HEK293T (cell line): ENCODE measurements around the gene CTNNAL1.
A peak's percentile ranks its signal among the peaks of the same experiment; 100 is the strongest.
"Not testable (repeated sequence)": the region's sequence is repeated elsewhere in the genome, so short reads cannot be mapped to it uniquely, and the experiment has no call there.

Source experiments
- CTCF ChIA-PET: fragments of 350-600 bp; formaldehyde crosslinking; extraction: SDS; loops from one replicate; lab custom pipeline; 2021; ENCODE audit warnings: antibody characterized with exemption, inconsistent platforms; lab: Yijun Ruan, JAX
- POLR2A ChIA-PET: fragments of 350-600 bp; formaldehyde crosslinking; extraction: SDS; loops from one replicate; lab custom pipeline; 2020; ENCODE audit warnings: antibody characterized with exemption, inconsistent platforms; lab: Yijun Ruan, JAX
- DNase-seq: peaks from one replicate; pipeline ENCODE4 v3.0.0; 2012; ENCODE audit warnings: mixed read lengths; ENCODE audit errors: extremely low spot score
- ARNT ChIP-seq: fragments of 450-650 bp; IDR thresholded peaks from 2 replicates; pipeline ENCODE4 v1.6.1; 2017; ENCODE audit warnings: mild to moderate bottlenecking
- BHLHE40 ChIP-seq: fragments of 450-650 bp; IDR thresholded peaks from 2 replicates; pipeline ENCODE4 v1.6.1; 2016; ENCODE audit warnings: mild to moderate bottlenecking, moderate library complexity, borderline replicate concordance
- CTBP1 ChIP-seq: fragments of 450-650 bp; IDR thresholded peaks from 2 replicates; pipeline ENCODE4 v1.6.1; 2016; ENCODE audit warnings: borderline replicate concordance
- ELF4 ChIP-seq: fragments of 450-650 bp; IDR thresholded peaks from 2 replicates; pipeline ENCODE4 v1.6.1; 2017; ENCODE audit warnings: antibody characterized with exemption
- FOXA1 ChIP-seq: fragments of 450-650 bp; IDR thresholded peaks from 2 replicates; pipeline ENCODE4 v1.6.1; 2016; ENCODE audit warnings: mild to moderate bottlenecking
- FOXK2 ChIP-seq: fragments of 450-650 bp; IDR thresholded peaks from 2 replicates; pipeline ENCODE4 v1.6.1; 2016; ENCODE audit warnings: mild to moderate bottlenecking
- FOXM1 ChIP-seq: fragments of 450-650 bp; IDR thresholded peaks from 2 replicates; pipeline ENCODE4 v1.6.1; 2017; ENCODE audit warnings: mild to moderate bottlenecking, borderline replicate concordance
- HDGF ChIP-seq: fragments of 450-650 bp; IDR thresholded peaks from 2 replicates; pipeline ENCODE4 v1.6.1; 2017; ENCODE audit warnings: antibody characterized with exemption, borderline replicate concordance
- L3MBTL2 ChIP-seq: fragments of 450-650 bp; conservative IDR thresholded peaks from 2 replicates; pipeline ENCODE4 v1.6.1; 2016; ENCODE audit warnings: mild to moderate bottlenecking
- LEF1 ChIP-seq: fragments of 450-650 bp; IDR thresholded peaks from 2 replicates; pipeline ENCODE4 v1.6.1; 2017; ENCODE audit warnings: mild to moderate bottlenecking, borderline replicate concordance
- NFRKB ChIP-seq: fragments of 450-650 bp; IDR thresholded peaks from 2 replicates; pipeline ENCODE4 v1.6.1; 2016; ENCODE audit warnings: mild to moderate bottlenecking, moderate library complexity
- SP1 ChIP-seq: fragments of 450-650 bp; IDR thresholded peaks from 2 replicates; pipeline ENCODE4 v1.6.1; 2017
- SUZ12 ChIP-seq: fragments of 450-650 bp; IDR thresholded peaks from 2 replicates; pipeline ENCODE4 v1.6.1; 2016; ENCODE audit warnings: mild to moderate bottlenecking
- TARDBP ChIP-seq: fragments of 450-650 bp; IDR thresholded peaks from 2 replicates; pipeline ENCODE4 v1.6.1; 2016
- ZNF384 ChIP-seq: fragments of 450-650 bp; IDR thresholded peaks from 2 replicates; pipeline ENCODE4 v1.6.1; 2016
- TF ChIP-seq, protein P1 (sequence below): fragments of 450-650 bp; IDR thresholded peaks from 2 replicates; pipeline ENCODE4 v1.6.1; 2016

The CTNNAL1 gene, protein sequence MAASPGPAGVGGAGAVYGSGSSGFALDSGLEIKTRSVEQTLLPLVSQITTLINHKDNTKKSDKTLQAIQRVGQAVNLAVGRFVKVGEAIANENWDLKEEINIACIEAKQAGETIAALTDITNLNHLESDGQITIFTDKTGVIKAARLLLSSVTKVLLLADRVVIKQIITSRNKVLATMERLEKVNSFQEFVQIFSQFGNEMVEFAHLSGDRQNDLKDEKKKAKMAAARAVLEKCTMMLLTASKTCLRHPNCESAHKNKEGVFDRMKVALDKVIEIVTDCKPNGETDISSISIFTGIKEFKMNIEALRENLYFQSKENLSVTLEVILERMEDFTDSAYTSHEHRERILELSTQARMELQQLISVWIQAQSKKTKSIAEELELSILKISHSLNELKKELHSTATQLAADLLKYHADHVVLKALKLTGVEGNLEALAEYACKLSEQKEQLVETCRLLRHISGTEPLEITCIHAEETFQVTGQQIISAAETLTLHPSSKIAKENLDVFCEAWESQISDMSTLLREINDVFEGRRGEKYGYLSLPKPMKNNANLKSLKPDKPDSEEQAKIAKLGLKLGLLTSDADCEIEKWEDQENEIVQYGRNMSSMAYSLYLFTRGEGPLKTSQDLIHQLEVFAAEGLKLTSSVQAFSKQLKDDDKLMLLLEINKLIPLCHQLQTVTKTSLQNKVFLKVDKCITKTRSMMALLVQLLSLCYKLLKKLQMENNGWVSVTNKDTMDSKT

DNA sequence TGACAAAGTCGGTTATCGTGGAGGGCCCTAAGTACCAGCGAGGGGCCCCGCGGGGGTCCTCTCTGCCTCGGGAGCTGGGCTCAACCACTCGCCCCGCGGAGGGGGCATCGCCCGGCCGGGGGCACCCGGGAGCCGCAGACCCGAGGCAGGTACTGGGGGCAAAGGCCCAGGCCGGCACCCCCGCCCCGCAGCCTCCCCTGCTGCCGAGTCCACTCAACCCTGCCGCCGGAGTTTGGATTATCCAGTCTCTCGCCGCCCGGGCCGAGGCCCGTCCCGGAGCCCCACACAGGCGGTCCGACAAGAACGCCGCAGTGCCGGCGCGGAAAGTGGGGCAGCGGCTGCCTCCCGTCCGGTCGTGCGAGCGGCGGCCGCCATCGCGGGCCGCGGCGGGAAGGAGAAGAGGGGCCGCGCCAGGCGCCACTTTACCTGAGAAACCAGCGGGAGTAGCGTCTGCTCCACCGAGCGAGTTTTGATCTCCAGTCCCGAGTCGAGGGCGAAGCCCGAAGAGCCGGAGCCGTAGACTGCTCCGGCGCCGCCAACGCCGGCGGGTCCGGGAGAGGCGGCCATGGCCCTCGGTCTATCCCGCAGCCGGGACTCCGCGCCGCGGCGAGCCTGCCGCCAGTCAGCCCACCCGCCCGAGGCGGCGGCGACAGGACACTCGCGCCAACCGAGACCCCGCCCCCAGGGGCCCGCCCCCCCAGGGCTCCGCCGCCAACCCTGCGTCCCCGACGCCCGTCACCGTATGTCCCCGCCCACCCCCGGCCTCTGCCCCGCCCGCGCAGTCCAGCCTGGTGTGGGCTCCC lies at the start of gene CTNNAL1:
Gene CTNNAL1 (minus strand): TSS at position 624 of the 803 bp plus-strand sequence. CDS start 57 bp downstream, at position 567.
- DNase-seq, result peak; percentile 97
- TF ChIP-seq ELF4 (no peak), CTBP1 (no peak), L3MBTL2 (no peak), FOXM1 (no peak), BHLHE40 (no peak), SUZ12 (no peak), ZNF384 (no peak), SP1 (no peak), NFRKB (no peak), LEF1 (no peak), ARNT (no peak)
- TF ChIP-seq, protein P1, sequence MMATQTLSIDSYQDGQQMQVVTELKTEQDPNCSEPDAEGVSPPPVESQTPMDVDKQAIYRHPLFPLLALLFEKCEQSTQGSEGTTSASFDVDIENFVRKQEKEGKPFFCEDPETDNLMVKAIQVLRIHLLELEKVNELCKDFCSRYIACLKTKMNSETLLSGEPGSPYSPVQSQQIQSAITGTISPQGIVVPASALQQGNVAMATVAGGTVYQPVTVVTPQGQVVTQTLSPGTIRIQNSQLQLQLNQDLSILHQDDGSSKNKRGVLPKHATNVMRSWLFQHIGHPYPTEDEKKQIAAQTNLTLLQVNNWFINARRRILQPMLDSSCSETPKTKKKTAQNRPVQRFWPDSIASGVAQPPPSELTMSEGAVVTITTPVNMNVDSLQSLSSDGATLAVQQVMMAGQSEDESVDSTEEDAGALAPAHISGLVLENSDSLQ, result no peak
- ChIA-PET CTCF (no interaction called here), POLR2A (no interaction called here)

DNA sequence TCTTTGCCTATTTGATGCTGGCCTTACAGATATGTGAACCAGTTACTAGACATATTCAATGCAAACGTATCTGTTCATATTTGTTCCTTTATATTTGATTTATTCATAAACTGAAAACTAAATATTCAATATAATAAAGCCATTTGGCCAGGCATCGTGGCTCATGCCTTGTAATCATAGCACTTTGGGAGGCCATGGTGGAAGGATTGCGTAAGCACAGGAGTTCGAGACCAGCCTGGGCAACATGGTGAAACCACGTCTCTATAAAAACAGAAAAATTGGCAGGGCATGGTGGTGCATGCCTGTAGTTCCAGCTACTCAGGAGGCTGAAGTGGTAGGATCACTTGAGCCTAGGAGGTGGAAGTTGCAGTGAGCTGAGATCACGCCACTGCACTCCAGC lies 49.2 kb upstream of the CTNNAL1 start:
- POLR2A ChIA-PET, result no interaction called here
- no peak for TF ChIP-seq BHLHE40
- no peak for TF ChIP-seq CTBP1
- no peak for TF ChIP-seq L3MBTL2
- no peak for TF ChIP-seq FOXK2
- TF ChIP-seq ELF4, result no peak
- TF ChIP-seq ARNT, result no peak
- TF ChIP-seq LEF1, result no peak
- no peak for TF ChIP-seq FOXA1
- no peak for TF ChIP-seq NFRKB
- TF ChIP-seq, protein P1, result no peak
- no peak for TF ChIP-seq TARDBP
- TF ChIP-seq FOXM1, result no peak
- TF ChIP-seq SP1, result no peak
- no peak for TF ChIP-seq HDGF
- no peak for TF ChIP-seq ZNF384
- no peak for TF ChIP-seq SUZ12
- CTCF ChIA-PET, result no interaction called here
- no peak for DNase-seq

DNA sequence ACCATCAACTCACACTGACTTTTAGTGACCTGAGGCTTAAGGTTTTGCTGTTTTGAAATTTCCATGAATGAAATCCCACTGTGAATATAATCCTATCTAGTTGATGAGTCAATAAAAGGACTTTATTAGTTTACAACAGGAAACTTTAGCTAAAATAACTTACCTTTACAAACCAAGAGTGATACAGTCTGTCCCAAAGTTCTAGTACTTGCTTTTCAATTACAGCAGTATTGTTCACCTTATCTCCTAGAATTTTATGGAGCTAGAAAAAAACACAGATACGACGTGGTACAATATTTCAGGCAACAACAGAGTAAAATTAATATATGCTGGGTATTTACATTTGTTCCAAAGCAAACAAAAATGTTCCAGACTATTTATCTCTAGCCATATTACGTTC lies 46.9 kb upstream of the CTNNAL1 start:
- ChIA-PET CTCF (no interaction called here), POLR2A (no interaction called here)
- no peak for TF ChIP-seq TARDBP
- DNase-seq, result no peak

DNA sequence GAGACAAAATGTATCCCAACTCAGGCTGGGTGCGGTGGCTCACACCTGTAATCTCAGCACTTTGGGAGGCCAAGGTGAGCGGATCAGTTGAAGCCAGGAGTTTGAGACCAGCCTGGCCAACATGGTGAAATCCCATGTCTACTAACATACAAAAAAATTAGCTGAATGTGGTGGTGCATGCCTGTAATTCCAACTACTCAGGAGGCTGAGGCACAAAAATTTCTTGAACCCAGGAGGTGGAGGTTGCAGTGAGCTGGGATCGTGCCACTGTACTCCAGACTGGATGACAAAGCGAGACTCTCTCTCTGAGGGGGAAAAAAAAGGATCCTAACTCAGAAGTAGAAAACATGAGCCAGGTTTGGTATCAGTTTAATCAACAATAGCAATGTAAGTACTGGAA lies 39.8 kb upstream of the CTNNAL1 start:
- CTCF ChIA-PET, POLR2A ChIA-PET, DNase-seq: not testable (repeated sequence)

DNA sequence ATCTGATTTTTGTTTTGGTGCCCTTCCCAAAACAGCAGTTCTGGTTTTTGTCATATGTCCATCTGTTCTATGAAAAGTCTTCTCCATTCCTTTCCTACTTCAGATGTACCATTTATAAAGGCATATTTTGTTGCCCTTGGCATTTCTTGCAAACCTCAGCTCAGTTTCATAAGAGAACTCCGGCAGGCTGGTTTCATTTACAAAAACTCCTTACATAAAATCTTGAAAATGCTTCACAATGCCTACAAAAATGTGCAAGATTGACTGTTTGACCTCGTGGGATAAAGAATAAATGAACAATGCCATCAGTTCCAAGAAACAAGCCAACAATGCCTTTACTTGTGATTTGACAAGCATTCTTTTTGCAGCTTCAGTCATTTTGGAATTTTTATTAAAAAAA lies 39.1 kb upstream of the CTNNAL1 start:
- no peak for DNase-seq
- CTCF ChIA-PET, result no interaction called here
- POLR2A ChIA-PET, result no interaction called here
- no peak for TF ChIP-seq FOXA1
- TF ChIP-seq SP1, result no peak
- no peak for TF ChIP-seq FOXK2
- TF ChIP-seq TARDBP, result no peak
- no peak for TF ChIP-seq HDGF
- TF ChIP-seq BHLHE40, result no peak
- no peak for TF ChIP-seq FOXM1
- TF ChIP-seq, protein P1, result no peak
- no peak for TF ChIP-seq CTBP1
- no peak for TF ChIP-seq SUZ12
- TF ChIP-seq ARNT, result no peak
- TF ChIP-seq NFRKB, result no peak

DNA sequence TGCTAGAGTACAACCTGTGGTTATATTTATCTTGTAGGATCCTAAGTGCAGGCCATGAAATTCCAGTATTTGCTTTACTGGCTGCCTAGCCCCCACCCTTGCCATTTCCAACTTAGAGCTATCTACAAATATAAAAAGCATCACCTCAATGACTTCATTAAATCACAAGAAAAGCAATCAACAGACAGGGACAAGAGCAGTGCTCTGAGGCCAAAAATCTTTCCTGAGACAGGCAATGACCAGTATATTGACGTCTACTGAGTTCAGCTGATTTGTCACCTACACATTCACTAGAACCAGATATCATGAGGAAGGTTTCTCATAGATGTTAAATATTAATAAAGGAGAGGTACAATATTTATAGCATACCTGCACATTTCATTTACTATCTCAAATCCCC lies 38.4 kb upstream of the CTNNAL1 start:
- ChIA-PET CTCF (no interaction called here), POLR2A (no interaction called here)
- no peak for TF ChIP-seq HDGF
- no peak for TF ChIP-seq TARDBP
- TF ChIP-seq FOXM1, result no peak
- no peak for TF ChIP-seq BHLHE40
- no peak for TF ChIP-seq LEF1
- TF ChIP-seq NFRKB, result no peak
- TF ChIP-seq FOXK2, result no peak
- TF ChIP-seq FOXA1, result no peak
- no peak for DNase-seq
